IPS-18c (cell line): ENCODE results near the gene VAV1.
"Not testable (repeated sequence)": the region's sequence is repeated elsewhere in the genome, so short reads cannot be mapped to it uniquely, and the experiment has no call there.

Experiments
- H3K4me3 ChIP-seq: 2 replicates; pipeline ENCODE4 v1.7.0; 2013; ENCODE audit warnings: low read depth, mild to moderate bottlenecking, low read length, moderate library complexity; ENCODE audit not compliant: insufficient read depth
- H3K9me3 ChIP-seq: one replicate; pipeline ENCODE4 v1.6.1; 2013; ENCODE audit warnings: mild to moderate bottlenecking, low read length, moderate library complexity; ENCODE audit not compliant: control insufficient read depth, insufficient read depth

The VAV1 gene

DNA sequence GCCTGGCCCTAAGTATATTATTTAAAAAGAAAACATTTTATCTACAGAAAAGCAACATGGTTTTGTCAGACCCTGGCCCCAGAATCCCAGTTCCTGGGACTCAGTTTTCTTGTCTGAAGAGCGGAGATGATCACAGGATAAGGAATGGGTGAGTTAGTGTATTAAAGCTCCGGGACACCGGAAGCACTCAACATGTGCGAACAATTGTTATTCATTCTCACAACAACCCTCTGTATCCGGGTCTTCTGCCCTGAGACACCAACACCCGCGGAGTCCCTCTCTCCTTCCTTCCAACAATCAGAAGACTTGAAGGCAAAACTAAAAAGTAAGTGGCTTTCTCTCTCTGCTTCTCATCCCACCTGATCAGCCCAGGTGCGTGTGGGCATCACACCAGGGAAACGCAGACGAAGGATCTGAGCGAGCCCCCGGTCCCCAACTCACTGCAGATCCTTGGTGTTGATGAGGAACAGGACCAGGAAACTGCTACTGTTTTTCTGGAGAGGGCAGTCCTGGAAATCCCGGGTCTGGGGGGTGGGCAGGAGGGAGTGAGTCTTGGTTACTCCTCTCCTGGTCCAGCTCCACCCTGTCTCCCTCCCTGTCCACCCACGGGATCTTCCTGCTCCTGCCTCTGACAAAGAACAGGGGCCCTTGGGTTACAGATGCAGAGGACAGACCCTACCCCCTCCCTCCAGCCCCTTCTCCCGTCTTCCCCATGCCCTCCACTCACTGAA is 37.2 kb upstream of the VAV1 start:
- no peak overlapping the region; the same call in 1 of the 2 replicates for H3K4me3 ChIP-seq
- no peaks in the 10 kb centered on the region for H3K9me3 ChIP-seq

GRCh38 chr19:6736169-6736916 is 36.2 kb upstream of the VAV1 start:
- H3K4me3 ChIP-seq = peak overlapping the region; percentile 75
- no peaks in the 10 kb centered on the region for H3K9me3 ChIP-seq

GRCh38 chr19:6736917-6737283 is 35.6 kb upstream of the VAV1 start:
- Histone ChIP-seq H3K9me3 (no peaks in the 10 kb centered on the region), H3K4me3 (peak overlapping the region; percentile 75)

DNA sequence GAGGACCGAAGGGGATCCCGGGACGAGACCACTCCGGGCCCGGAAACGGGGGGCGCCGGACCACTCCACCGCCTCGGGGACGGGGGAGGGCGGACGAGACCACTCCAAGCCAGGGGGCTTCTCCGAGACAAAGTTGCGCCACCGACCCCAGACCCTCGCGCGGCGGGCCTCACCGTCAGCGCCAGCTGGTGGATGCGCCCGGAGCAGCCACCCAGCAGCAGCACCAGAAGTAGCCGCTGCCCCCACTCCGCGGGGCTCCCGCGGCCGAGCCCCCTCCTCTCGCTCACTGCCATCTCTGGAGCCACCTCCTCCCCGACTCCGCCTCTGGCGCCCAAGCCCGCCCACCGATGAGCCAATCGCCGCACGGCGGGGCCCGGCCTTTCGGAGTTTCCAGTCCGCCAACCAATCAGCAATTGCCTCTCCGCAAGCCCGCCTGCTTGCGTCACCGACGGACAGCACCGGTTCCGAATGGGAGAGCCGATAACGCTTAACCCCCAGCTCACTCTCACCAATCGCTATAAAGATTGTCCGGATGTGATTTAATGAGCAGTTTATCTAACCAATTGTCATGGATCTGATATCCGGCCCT is 35.1 kb upstream of the VAV1 start, which contains the start of gene GPR108:
Gene GPR108, minus strand, starts transcription at position 297 of the 589 bp plus-strand sequence. Its CDS starts 4 bp downstream, at position 293.
- H3K9me3 ChIP-seq = no peaks in the 10 kb centered on the region
- peak within 1 kb of the TSS; percentile 75 for H3K4me3 ChIP-seq

DNA sequence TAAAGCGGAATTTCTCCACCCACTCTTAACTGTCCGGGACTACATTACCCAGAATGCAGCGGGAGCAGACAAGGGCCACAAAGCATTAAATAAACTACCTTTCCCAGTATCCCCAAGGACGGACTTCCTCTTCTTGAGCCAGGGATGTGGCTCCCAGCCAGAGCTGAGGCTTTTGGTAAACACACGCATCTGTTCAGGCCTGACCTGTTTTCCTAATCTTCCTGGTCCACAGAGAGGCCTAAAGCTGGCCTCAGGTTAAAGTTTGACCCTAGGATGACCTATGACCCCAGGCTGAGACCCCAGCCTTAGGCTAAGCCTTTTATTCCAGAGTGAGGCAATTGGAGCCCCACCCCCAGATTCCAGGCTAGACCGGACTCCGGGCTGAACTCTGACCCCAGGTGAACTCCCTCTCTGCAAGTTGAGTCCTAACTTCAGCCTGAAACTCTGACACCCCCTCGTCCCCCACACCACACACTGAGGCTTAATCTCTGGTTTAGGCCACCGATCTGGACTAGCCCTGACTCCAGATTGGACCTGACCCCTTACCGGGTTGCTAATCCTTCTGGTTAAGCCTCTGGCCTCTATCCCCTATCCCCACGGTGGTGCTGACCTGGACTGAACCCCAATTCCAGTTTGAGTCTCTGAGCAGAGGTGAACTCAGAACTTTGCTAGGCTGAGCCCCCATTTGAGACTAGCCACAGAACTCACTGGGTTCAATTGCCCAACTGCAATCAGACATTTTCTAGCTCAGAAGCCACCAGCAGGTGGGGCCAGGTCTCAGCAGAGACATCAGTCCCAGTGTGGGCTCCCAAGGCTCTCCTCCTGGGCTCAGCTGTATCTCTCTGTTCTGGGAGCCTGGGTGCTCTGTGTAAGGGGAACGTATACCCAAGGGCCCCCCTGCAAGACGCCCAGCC is 34.4 kb upstream of the VAV1 start:
- H3K4me3 ChIP-seq = no peak overlapping the region; the same call in 1 of the 2 replicates
- no peaks in the 10 kb centered on the region for H3K9me3 ChIP-seq

GRCh38 chr19:6738787-6739389 is 33.6 kb upstream of the VAV1 start:
- no peaks in the 10 kb centered on the region for H3K9me3 ChIP-seq
- H3K4me3 ChIP-seq = peak overlapping the region; percentile 48

DNA sequence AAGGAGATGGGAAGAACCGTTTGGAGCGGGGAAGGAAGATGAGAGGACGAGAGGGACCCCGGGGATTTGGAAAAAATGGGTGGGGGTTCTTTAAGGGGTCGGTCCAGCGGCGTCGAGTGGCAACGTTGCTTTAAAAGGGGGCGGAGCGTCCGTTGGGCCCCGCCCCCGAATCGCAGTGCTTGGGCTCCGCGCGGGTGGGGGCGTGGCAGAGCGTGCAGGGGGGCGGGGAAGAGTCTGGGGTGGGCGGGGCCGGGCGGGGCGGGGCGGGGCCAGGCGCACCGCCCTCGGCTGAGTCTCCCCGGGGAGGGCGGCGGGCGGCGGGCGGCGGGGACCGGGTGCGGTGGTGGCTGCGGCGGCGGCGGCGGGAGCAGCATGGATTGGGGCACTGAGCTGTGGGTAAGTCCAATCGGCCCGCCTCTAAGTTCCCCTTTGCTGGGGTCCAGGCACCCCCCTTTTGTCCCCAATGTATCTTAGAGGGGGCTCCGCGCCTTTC is 33.1 kb upstream of the VAV1 start, which contains the start of gene TRIP10:
Gene TRIP10, plus strand, starts transcription at position 291 of the 493 bp plus-strand sequence. Its CDS starts 82 bp downstream, at position 373.
- Histone ChIP-seq H3K4me3 (peak within 1 kb of the TSS; percentile 89), H3K9me3 (no peaks in the 10 kb centered on the region)

GRCh38 chr19:6739883-6740588 is 32.5 kb upstream of the VAV1 start:
- peak overlapping the region; percentile 89 for H3K4me3 ChIP-seq
- no peaks in the 10 kb centered on the region for H3K9me3 ChIP-seq

- Histone ChIP-seq H3K9me3 (no peaks in the 10 kb centered on the region), H3K4me3 (peak overlapping the region; percentile 89)
Measured at GRCh38 chr19:6740589-6741343, 31.7 kb upstream of the VAV1 start.

- Histone ChIP-seq H3K9me3 (no peaks in the 10 kb centered on the region), H3K4me3 (peak overlapping the region; percentile 16)
Measured at GRCh38 chr19:6743066-6743465, 29.4 kb upstream of the VAV1 start.

GRCh38 chr19:6743714-6744380 is 28.7 kb upstream of the VAV1 start:
- Histone ChIP-seq H3K9me3 (no peaks in the 10 kb centered on the region), H3K4me3 (peak overlapping the region; percentile 5; the same call in 1 of the 2 replicates)

DNA sequence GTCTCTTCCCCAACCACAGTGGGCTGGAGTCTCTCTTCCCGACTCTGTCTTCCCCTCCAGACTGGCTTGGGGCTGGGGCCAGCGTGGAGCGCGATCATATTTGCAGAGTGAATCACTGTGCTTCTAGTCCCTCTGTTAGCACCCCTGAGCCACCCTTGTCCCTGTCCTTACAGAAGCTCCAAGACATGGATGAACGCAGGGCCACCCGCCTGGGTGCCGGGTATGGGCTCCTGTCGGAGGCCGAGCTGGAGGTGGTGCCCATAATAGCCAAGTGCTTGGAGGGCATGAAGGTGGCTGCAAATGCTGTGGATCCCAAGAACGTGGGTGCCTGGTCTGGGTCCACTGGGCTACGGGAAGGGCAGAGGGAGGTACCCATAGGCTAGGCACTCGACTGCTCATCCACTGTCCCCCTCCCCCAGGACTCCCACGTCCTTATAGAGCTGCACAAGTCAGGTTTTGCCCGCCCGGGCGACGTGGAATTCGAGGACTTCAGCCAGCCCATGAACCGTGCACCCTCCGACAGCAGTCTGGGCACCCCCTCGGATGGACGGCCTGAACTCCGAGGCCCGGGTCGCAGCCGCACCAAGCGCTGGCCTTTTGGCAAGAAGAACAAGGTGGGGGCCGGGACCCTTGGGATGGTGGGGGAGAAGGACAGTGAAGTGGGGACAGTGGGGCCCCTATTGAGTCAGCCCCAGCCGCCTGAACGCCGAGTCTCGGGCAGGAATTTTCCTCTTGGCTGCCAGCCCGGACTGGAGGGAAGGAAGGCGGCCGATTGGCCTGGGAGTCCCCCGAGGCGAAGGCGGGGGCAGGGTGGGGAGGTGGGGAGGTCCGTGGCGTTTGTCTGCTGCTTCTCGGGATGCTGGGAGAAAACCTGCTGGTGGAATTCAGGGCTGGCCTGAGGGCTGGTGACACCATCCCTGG is 27.9 kb upstream of the VAV1 start:
- Histone ChIP-seq H3K9me3 (no peaks in the 10 kb centered on the region), H3K4me3 (peak overlapping the region; percentile 5; the same call in 1 of the 2 replicates)

DNA sequence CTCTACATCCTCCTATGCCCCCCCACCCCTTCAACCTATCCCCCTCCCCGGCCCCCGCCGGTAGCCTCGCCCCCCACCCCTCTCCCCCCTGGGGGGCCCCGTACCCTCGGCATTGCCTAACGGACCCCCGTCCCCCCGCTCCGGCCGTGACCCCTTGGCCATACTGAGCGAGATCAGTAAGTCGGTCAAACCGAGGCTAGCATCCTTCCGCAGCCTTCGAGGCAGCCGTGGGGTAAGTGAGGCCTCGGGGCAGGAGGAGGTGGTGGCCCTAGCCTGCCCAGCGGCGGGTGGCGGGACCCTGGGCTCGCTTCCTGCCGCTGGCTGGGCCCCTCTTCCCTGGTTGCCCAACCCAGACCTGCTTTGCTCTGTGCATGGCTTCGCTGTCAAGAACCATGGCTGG is 26.5 kb upstream of the VAV1 start:
- H3K9me3 ChIP-seq = no peaks in the 10 kb centered on the region

DNA sequence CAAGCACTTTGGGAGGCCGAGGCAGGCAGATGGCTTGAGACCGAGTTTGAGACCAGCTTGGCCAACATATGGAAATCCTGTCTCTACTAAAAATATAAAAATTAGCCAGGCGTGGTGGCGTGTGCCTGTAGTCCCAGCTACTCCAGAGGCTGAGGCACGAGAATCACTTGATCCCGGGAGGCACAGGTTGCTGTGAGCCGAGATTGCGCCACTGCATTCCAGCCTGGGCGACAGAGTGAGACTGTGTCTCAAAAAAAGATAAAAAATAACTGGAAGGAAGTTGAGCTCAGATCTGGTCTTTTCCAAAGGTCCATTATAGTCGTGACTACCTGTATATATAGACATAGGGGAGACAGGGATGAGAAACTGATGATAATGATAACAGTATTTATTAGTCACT is 24.0 kb upstream of the VAV1 start:
- H3K4me3 ChIP-seq, H3K9me3 ChIP-seq: not testable (repeated sequence)

More for the DNA sequence above, 26.5 kb upstream of the VAV1 start:
- no peak overlapping the region for H3K4me3 ChIP-seq
